ENCODE data around the gene NOTUM. TPM values are rescaled to one million over a fixed set of nuclear protein-coding genes. Genes with fewer than 3 reads are reported as not detected.
"Not testable (repeated sequence)": the region's sequence is repeated elsewhere in the genome, so short reads cannot be mapped to it uniquely, and the experiment has no call there.

The NOTUM gene
- total and polyA plus RNA-seq, 7 experiments from 2014 or later = 0.35 to 0.82 TPM; not detected in 5

DNA sequence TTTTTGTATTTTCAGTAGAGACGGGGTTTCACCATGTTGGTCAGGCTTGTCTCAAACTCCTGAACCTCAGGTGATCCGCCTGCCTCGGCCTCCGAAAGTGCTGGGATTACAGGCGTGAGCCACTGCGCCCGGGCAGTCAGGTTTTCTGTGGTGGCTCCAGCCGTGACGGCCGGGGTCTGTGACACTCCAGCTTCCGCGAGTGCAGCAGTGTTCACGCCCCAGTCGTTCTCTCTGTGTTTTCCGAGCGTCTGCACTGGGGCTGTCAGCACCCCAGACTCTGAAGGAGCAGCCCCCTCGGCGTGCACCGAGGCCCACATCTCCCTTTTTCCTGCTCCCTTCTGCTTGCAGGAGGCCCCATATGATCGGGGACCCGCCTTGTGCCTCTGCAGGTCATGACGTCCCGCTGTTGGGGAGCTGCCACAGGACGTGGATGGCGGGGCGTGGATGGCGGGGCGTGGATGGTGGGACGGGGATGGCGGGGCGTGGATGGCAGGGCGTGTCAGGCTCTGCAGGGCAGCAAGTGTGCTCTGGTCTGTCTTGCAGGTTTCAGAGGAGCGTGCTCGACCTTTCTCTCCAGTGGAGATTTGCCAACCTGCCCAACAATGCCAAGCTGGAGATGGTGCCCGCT, 22.1 kb upstream of the NOTUM start:
- CTCF ChIA-PET = interaction anchor here (1.4 to 1.7 kb wide), 2 partner anchors 24 to 37 kb away, joined by 4 to 8 read pairs; no protein-coding TSS in a partner anchor
- Mint-ChIP-seq H3K36me3 (peaks cover 5 to 32% (median 12%) of the 10 kb centered on the region in 5 donors), H3K4me3 (peak overlapping the region in 2 of 10 donors; percentile 44 to 60), H3K9me3 (peaks cover 0 to 2% (median 0%) of the 10 kb centered on the region in 11 donors), H3K27me3 (no peaks in the 10 kb centered on the region), H3K27ac (peak overlapping the region in 1 of 9 donors; percentile 28), H3K4me1 (peaks cover 30 to 57% (median 33%) of the 10 kb centered on the region in 7 donors)
- intact Hi-C loops (cut with micrococcal nuclease) = no loop called here
- Histone ChIP-seq H3K4me1 (ENCODE audit: control insufficient read depth in 2 of 2, insufficient read depth in 2 of 2, low read length in 2 of 2) (peaks cover 11 to 14% of the 10 kb centered on the region in 2 donors), H3K36me3 (ENCODE audit: control insufficient read depth in 2 of 3, insufficient read depth in 3 of 3, low read length in 3 of 3) (peaks cover 0 to 48% (median 8%) of the 10 kb centered on the region in 3 experiments), H3K27me3 (ENCODE audit: control insufficient read depth in 2 of 2, insufficient read depth in 2 of 2, low read length in 2 of 2) (no peaks in the 10 kb centered on the region), H3K9me3 (ENCODE audit: control insufficient read depth in 2 of 3, low read length in 3 of 3) (no peaks in the 10 kb centered on the region), H3K4me3 (ENCODE audit: low read length) (no peak overlapping the region), H3K27ac (ENCODE audit: low read depth, low read length) (no peak overlapping the region)
- POLR2A ChIA-PET = interaction anchor here (0.9 to 1.3 kb wide), 3 partner anchors 8 to 56 kb away, joined by 3 read pairs; partner anchors contain the start of gene MAFG
- ATAC-seq (no peak), DNase-seq (no peak)

GRCh38 chr17:81981511-81981910, 20.5 kb upstream of the NOTUM start:
- H3K9me3 ChIP-seq (ENCODE audit: control insufficient read depth in 2 of 3, low read length in 3 of 3); POLR2A ChIA-PET; ATAC-seq; DNase-seq; intact Hi-C loops (cut with micrococcal nuclease); H3K4me3 ChIP-seq (ENCODE audit: low read length); H3K9me3 Mint-ChIP-seq; H3K27ac ChIP-seq (ENCODE audit: low read depth, low read length); H3K27ac Mint-ChIP-seq; H3K27me3 ChIP-seq (ENCODE audit: control insufficient read depth in 2 of 2, insufficient read depth in 2 of 2, low read length in 2 of 2); H3K27me3 Mint-ChIP-seq: not testable (repeated sequence)
- Histone ChIP-seq H3K4me1 (ENCODE audit: control insufficient read depth in 2 of 2, insufficient read depth in 2 of 2, low read length in 2 of 2) (peaks cover 14 to 18% of the 10 kb centered on the region in 2 donors), H3K36me3 (ENCODE audit: control insufficient read depth in 2 of 3, insufficient read depth in 3 of 3, low read length in 3 of 3) (peaks cover 0 to 42% (median 8%) of the 10 kb centered on the region in 3 experiments)
- Mint-ChIP-seq H3K4me3 (peak overlapping the region in 1 of 10 donors; percentile 16), H3K4me1 (peaks cover 28 to 63% (median 35%) of the 10 kb centered on the region in 7 donors), H3K36me3 (peaks cover 5 to 27% (median 12%) of the 10 kb centered on the region in 5 donors)
- CTCF ChIA-PET = interaction anchor here (0.6 to 0.9 kb wide), 2 partner anchors 39 to 395 kb away, joined by 3 read pairs; no protein-coding TSS in a partner anchor

- peaks cover 16 to 19% of the 10 kb centered on the region in 2 donors for H3K4me1 ChIP-seq (ENCODE audit: control insufficient read depth in 2 of 2, insufficient read depth in 2 of 2, low read length in 2 of 2)
- peaks cover 4 to 26% (median 12%) of the 10 kb centered on the region in 5 donors for H3K36me3 Mint-ChIP-seq
- peaks cover 0 to 4% (median 0%) of the 10 kb centered on the region in 5 donors for H3K27me3 Mint-ChIP-seq
- H3K4me3 ChIP-seq (ENCODE audit: low read length) = no peak overlapping the region
- H3K27me3 ChIP-seq (ENCODE audit: control insufficient read depth in 2 of 2, insufficient read depth in 2 of 2, low read length in 2 of 2) = no peaks in the 10 kb centered on the region
- POLR2A ChIA-PET = interaction anchor here (1.3 kb wide), 1 partner anchor 8 kb away, joined by 3 read pairs; no protein-coding TSS in a partner anchor
- H3K9me3 ChIP-seq (ENCODE audit: control insufficient read depth in 2 of 3, low read length in 3 of 3) = no peaks in the 10 kb centered on the region
- no peak for ATAC-seq
- peaks cover 31 to 69% (median 41%) of the 10 kb centered on the region in 7 donors for H3K4me1 Mint-ChIP-seq
- peak overlapping the region in 2 of 9 donors; percentile 36 to 49 for H3K27ac Mint-ChIP-seq
- peaks cover 0 to 2% (median 0%) of the 10 kb centered on the region in 11 donors for H3K9me3 Mint-ChIP-seq
- intact Hi-C loops (cut with micrococcal nuclease) = no loop called here
- H3K27ac ChIP-seq (ENCODE audit: low read depth, low read length) = no peak overlapping the region
- H3K36me3 ChIP-seq (ENCODE audit: control insufficient read depth in 2 of 3, insufficient read depth in 3 of 3, low read length in 3 of 3) = peaks cover 0 to 37% (median 8%) of the 10 kb centered on the region in 3 experiments
- H3K4me3 Mint-ChIP-seq = peak overlapping the region in 9 of 10 donors; percentile 32 to 95 (median 67)
- DNase-seq = no peak
- CTCF ChIA-PET = interaction anchor here (0.8 to 2.4 kb wide), 6 partner anchors 13 to 45 kb away, joined by 3 to 7 read pairs (median 5); no protein-coding TSS in a partner anchor
These were observed 19.8 kb upstream of the NOTUM start for GRCh38 chr17:81980707-81981343.

DNA sequence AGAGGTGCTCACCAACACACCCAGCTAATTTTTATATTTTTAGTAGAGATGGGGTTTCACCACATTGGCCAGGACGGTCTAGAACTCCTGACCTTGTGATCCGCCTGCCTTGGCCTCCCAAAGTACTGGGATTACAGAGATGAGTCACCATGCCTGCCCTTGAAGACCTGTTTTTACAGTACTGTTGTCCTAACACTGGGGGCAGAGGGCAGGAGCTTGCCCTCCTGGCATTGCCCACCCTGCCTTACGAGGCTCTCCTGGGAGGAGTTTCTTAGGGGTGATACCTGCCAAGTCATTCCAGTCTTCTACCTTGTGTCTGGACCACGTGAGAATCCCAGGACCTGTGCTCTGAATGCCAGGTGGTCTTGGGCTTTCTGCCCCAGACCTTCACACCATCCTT, 19.1 kb upstream of the NOTUM start:
- CTCF ChIA-PET = interaction anchor here (0.8 to 2.4 kb wide), 5 partner anchors 12 to 46 kb away, joined by 3 to 7 read pairs (median 6); no protein-coding TSS in a partner anchor
- peaks cover 31 to 68% (median 41%) of the 10 kb centered on the region in 7 donors for H3K4me1 Mint-ChIP-seq

GRCh38 chr17:81978524-81979298, 17.7 kb upstream of the NOTUM start:
- ChIA-PET POLR2A (interaction anchor here (0.9 to 1.6 kb wide), 2 partner anchors 8 to 44 kb away, joined by 3 to 4 read pairs; partner anchors contain the start of gene CENPX), CTCF (interaction anchor here (2.3 to 2.4 kb wide), 2 partner anchors 19 to 43 kb away, joined by 6 to 7 read pairs; no protein-coding TSS in a partner anchor)
- intact Hi-C loops (cut with micrococcal nuclease) = no loop called here
- Histone ChIP-seq H3K4me1 (ENCODE audit: control insufficient read depth in 2 of 2, insufficient read depth in 2 of 2, low read length in 2 of 2) (peaks cover 16 to 19% of the 10 kb centered on the region in 2 donors), H3K27me3 (ENCODE audit: control insufficient read depth in 2 of 2, insufficient read depth in 2 of 2, low read length in 2 of 2) (no peaks in the 10 kb centered on the region), H3K27ac (ENCODE audit: low read depth, low read length) (no peak overlapping the region), H3K36me3 (ENCODE audit: control insufficient read depth in 2 of 3, insufficient read depth in 3 of 3, low read length in 3 of 3) (peaks cover 0 to 16% (median 0%) of the 10 kb centered on the region in 3 experiments), H3K4me3 (ENCODE audit: low read length) (no peak overlapping the region), H3K9me3 (ENCODE audit: control insufficient read depth in 2 of 3, low read length in 3 of 3) (no peaks in the 10 kb centered on the region)
- Mint-ChIP-seq H3K27me3 (peaks cover 0 to 7% (median 0%) of the 10 kb centered on the region in 5 donors), H3K4me1 (peaks cover 30 to 60% (median 41%) of the 10 kb centered on the region in 7 donors), H3K27ac (peak overlapping the region in 8 of 9 donors; percentile 28 to 81 (median 73)), H3K4me3 (peak overlapping the region; percentile 68 to 95 (median 78)), H3K9me3 (peaks cover 0 to 6% (median 0%) of the 10 kb centered on the region in 11 donors), H3K36me3 (peaks cover 0 to 13% (median 5%) of the 10 kb centered on the region in 5 donors)
- no peak for DNase-seq
- no peak for ATAC-seq

More for the DNA sequence above, 19.1 kb upstream of the NOTUM start:
- Histone ChIP-seq H3K27me3 (ENCODE audit: control insufficient read depth in 2 of 2, insufficient read depth in 2 of 2, low read length in 2 of 2) (no peaks in the 10 kb centered on the region), H3K9me3 (ENCODE audit: control insufficient read depth in 2 of 3, low read length in 3 of 3) (no peaks in the 10 kb centered on the region), H3K27ac (ENCODE audit: low read depth, low read length) (no peak overlapping the region), H3K36me3 (ENCODE audit: control insufficient read depth in 2 of 3, insufficient read depth in 3 of 3, low read length in 3 of 3) (peaks cover 0 to 30% (median 7%) of the 10 kb centered on the region in 3 experiments), H3K4me1 (ENCODE audit: control insufficient read depth in 2 of 2, insufficient read depth in 2 of 2, low read length in 2 of 2) (peaks cover 16 to 19% of the 10 kb centered on the region in 2 donors), H3K4me3 (ENCODE audit: low read length) (no peak overlapping the region)
- Mint-ChIP-seq H3K27ac (peak overlapping the region in 4 of 9 donors; percentile 14 to 52 (median 42)), H3K4me3 (peak overlapping the region; percentile 34 to 95 (median 68)), H3K36me3 (peaks cover 1 to 21% (median 10%) of the 10 kb centered on the region in 5 donors), H3K9me3 (peaks cover 0 to 2% (median 0%) of the 10 kb centered on the region in 11 donors), H3K27me3 (peaks cover 0 to 4% (median 0%) of the 10 kb centered on the region in 5 donors)
- POLR2A ChIA-PET = interaction anchor here (1.3 kb wide), 1 partner anchor 9 kb away, joined by 3 read pairs; no protein-coding TSS in a partner anchor
- intact Hi-C loops (cut with micrococcal nuclease) = no loop called here
- ATAC-seq (no peak), DNase-seq (no peak)
